GM12878 (cell line): ENCODE results near the gene ELL2.

Experiments used
- CBX5 ChIP-seq: sonication (generic); IDR thresholded peaks from 2 replicates; pipeline ENCODE4 v1.6.1; 2016; ENCODE audit warnings: low read depth, moderate library complexity, mild to moderate bottlenecking, inconsistent platforms
- CEBPB ChIP-seq, 2 experiments: fragments of 150-350 bp in 1 of 2; IDR thresholded peaks; 2 replicates each; pipeline ENCODE4 v1.6.1; 2012 to 2014; ENCODE audit warnings: low read depth in 2 of 2, low read length in 2 of 2, borderline replicate concordance in 1 of 2, inconsistent platforms in 1 of 2
- CEBPZ ChIP-seq: fragments of 150-350 bp; IDR thresholded peaks from 2 replicates; pipeline ENCODE4 v1.6.1; 2016; ENCODE audit warnings: low read depth, low read length
- CHD1 ChIP-seq: IDR thresholded peaks from 2 replicates; pipeline ENCODE4 v1.6.1; 2012; ENCODE audit warnings: low read depth, low read length, improper control_type of control experiment
- CTCF ChIP-seq, 3 experiments: IDR thresholded peaks in 2 of 3; conservative IDR thresholded peaks in 1 of 3; 2 replicates each; pipeline ENCODE4 v1.5.1; 2011; ENCODE audit warnings: low read depth in 3 of 3, low read length in 3 of 3, mild to moderate bottlenecking in 3 of 3, control low read depth in 2 of 3, moderate library complexity in 2 of 3, inconsistent platforms in 1 of 3, mixed read lengths in 1 of 3; ENCODE audit not compliant: control insufficient read depth in 2 of 3, insufficient read depth in 1 of 3; ENCODE audit errors: extremely low read depth in 1 of 3
- EP300 ChIP-seq, 2 experiments: fragments of 150-350 bp in 1 of 2; IDR thresholded peaks; 2 replicates each; pipeline ENCODE4 v1.6.1; 2011 to 2012; ENCODE audit warnings: low read depth in 2 of 2, low read length in 2 of 2, borderline replicate concordance in 1 of 2, improper control_type of control experiment in 1 of 2, inconsistent platforms in 1 of 2; ENCODE audit not compliant: control insufficient read depth in 1 of 2
- EZH2 ChIP-seq: IDR thresholded peaks from 2 replicates; pipeline ENCODE4 v1.6.1; 2012; ENCODE audit warnings: low read depth, mild to moderate bottlenecking, control low read depth, inconsistent platforms, low read length, borderline replicate concordance; ENCODE audit not compliant: control insufficient read depth
- POU2F2 ChIP-seq: IDR thresholded peaks from 3 replicates; pipeline ENCODE4 v1.6.1; 2011; ENCODE audit warnings: low read depth, mild to moderate bottlenecking, low read length, borderline replicate concordance
- ZNF24 ChIP-seq: fragments of 450-650 bp; IDR thresholded peaks from 2 replicates; pipeline ENCODE4 v1.6.1; 2017; ENCODE audit warnings: antibody characterized with exemption, mild to moderate bottlenecking

- no peak for TF ChIP-seq CTCF (IDR thresholded peaks at IDR 0.05 in 2 of 3, conservative IDR thresholded peaks at IDR 0.05 in 1 of 3; ENCODE audit: control insufficient read depth in 2 of 3, extremely low read depth in 1 of 3, insufficient read depth in 1 of 3, low read depth in 3 of 3, low read length in 3 of 3)
- TF ChIP-seq EZH2 = no peak
- TF ChIP-seq CEBPZ = no peak
- no peak for TF ChIP-seq CHD1
- no peak for TF ChIP-seq CEBPB (IDR thresholded peaks at IDR 0.05; ENCODE audit: borderline replicate concordance in 1 of 2, low read depth in 2 of 2, low read length in 2 of 2)
- TF ChIP-seq EP300 (IDR thresholded peaks at IDR 0.05; ENCODE audit: borderline replicate concordance in 1 of 2, control insufficient read depth in 1 of 2, low read depth in 2 of 2, low read length in 2 of 2) = no peak
- TF ChIP-seq CBX5 = no peak
- no peak for TF ChIP-seq ZNF24
- no peak for TF ChIP-seq POU2F2
These were observed 51.9 kb downstream of the ELL2 start for GRCh38 chr5:95909738-95910137.
